ENCODE data around the gene ATXN2. TPM values are rescaled to one million over a fixed set of nuclear protein-coding genes. Genes with fewer than 3 reads are reported as not detected.

The ATXN2 gene
- total RNA-seq, 2 experiments from 2014 or later, result 36.1 to 81.4 TPM

GRCh38 chr12:111447571-111448265, 151.4 kb downstream of the ATXN2 start:
- TF ChIP-seq EZH2phosphoT487 (IDR thresholded peaks at IDR 0.05; ENCODE audit: borderline replicate concordance, low read depth, low read length) (no peak), CTCF (conservative IDR thresholded peaks at IDR 0.05; ENCODE audit: low read length) (no peak)
- Histone ChIP-seq H3K4me3 (ENCODE audit: low read depth, low read length, poor library complexity, severe bottlenecking) (no peak overlapping the region), H3K27ac (ENCODE audit: low read depth, low read length, poor library complexity, severe bottlenecking) (peak overlapping the region; percentile 43), H3K9me3 (ENCODE audit: low read length) (no peaks in the 10 kb centered on the region), H3K9me2 (ENCODE audit: insufficient read depth, low read length) (no peaks in the 10 kb centered on the region), H4K20me1 (ENCODE audit: insufficient read depth, low read length) (peaks cover 19% of the 10 kb centered on the region; the same call in 1 of the 2 replicates), H3K4me1 (ENCODE audit: insufficient read depth, low read length, poor library complexity, severe bottlenecking) (peaks cover 65% of the 10 kb centered on the region), H3K36me3 (ENCODE audit: insufficient read depth, low read length) (peaks cover 76% of the 10 kb centered on the region), H2AFZ (ENCODE audit: low read length) (no peak overlapping the region), H3K4me2 (ENCODE audit: low read length) (no peak overlapping the region), H3K79me2 (ENCODE audit: insufficient read depth, low read depth, low read length) (peaks cover 9% of the 10 kb centered on the region; the same call in 1 of the 2 replicates)
- intact Hi-C loops (cut with micrococcal nuclease; ENCODE audit: unreplicated experiment), result no loop called here
- ChIA-PET POLR2A (interaction anchor here (1.1 to 1.5 kb wide), 2 partner anchors 43 to 49 kb away, joined by 3 to 5 read pairs; no protein-coding TSS in a partner anchor), CTCF (ENCODE audit: unreplicated experiment) (interaction anchor here (1.4 kb wide), 1 partner anchor 50 kb away, joined by 3 read pairs; no protein-coding TSS in a partner anchor)
- BruUV-seq (replicated peaks), result no TSS peak
- no peak for DNase-seq (ENCODE audit: low spot score)

GRCh38 chr12:111446631-111447570, 152.2 kb downstream of the ATXN2 start:
- ChIA-PET POLR2A (no interaction called here), CTCF (ENCODE audit: unreplicated experiment) (interaction anchor here (0.6 kb wide), 1 partner anchor 50 kb away, joined by 3 read pairs; no protein-coding TSS in a partner anchor)

More at GRCh38 chr12:111446631-111447570, 152.2 kb downstream of the ATXN2 start:
- Histone ChIP-seq H3K4me3 (ENCODE audit: low read depth, low read length, poor library complexity, severe bottlenecking) (no peak overlapping the region), H4K20me1 (ENCODE audit: insufficient read depth, low read length) (peaks cover 19% of the 10 kb centered on the region; the same call in 1 of the 2 replicates), H3K9me2 (ENCODE audit: insufficient read depth, low read length) (no peaks in the 10 kb centered on the region), H3K9me3 (ENCODE audit: low read length) (no peaks in the 10 kb centered on the region), H3K36me3 (ENCODE audit: insufficient read depth, low read length) (peaks cover 84% of the 10 kb centered on the region), H3K4me1 (ENCODE audit: insufficient read depth, low read length, poor library complexity, severe bottlenecking) (peaks cover 73% of the 10 kb centered on the region), H2AFZ (ENCODE audit: low read length) (no peak overlapping the region), H3K79me2 (ENCODE audit: insufficient read depth, low read depth, low read length) (peaks cover 9% of the 10 kb centered on the region; the same call in 1 of the 2 replicates), H3K27ac (ENCODE audit: low read depth, low read length, poor library complexity, severe bottlenecking) (peak overlapping the region; percentile 91), H3K4me2 (ENCODE audit: low read length) (no peak overlapping the region)
- TF ChIP-seq CTCF (conservative IDR thresholded peaks at IDR 0.05; ENCODE audit: low read length) (no peak), EZH2phosphoT487 (IDR thresholded peaks at IDR 0.05; ENCODE audit: borderline replicate concordance, low read depth, low read length) (no peak)
- no peak for DNase-seq (ENCODE audit: low spot score)
- no TSS peak for BruUV-seq (replicated peaks)
- intact Hi-C loops (cut with micrococcal nuclease; ENCODE audit: unreplicated experiment), result no loop called here
